NCI-H226 (cell line): ENCODE data around the gene MAP3K14.

ENCODE experiments used
- DNase-seq: peaks from one replicate; pipeline ENCODE4 v3.0.0-alpha.2; 2015

Gene MAP3K14

GRCh38 chr17:45277216-45277849, 39.5 kb downstream of the MAP3K14 start:
- DNase-seq: peak; percentile 75

GRCh38 chr17:45276031-45276430, 40.8 kb downstream of the MAP3K14 start:
- no peak for DNase-seq

- DNase-seq: no peak
These were observed 42.8 kb downstream of the MAP3K14 start for GRCh38 chr17:45274033-45274432.

GRCh38 chr17:45273551-45273957, 43.3 kb downstream of the MAP3K14 start:
- DNase-seq: no peak

- no peak for DNase-seq
These were observed 45.2 kb downstream of the MAP3K14 start for GRCh38 chr17:45271603-45272002.

GRCh38 chr17:45270828-45271418, 45.9 kb downstream of the MAP3K14 start:
- no peak for DNase-seq

GRCh38 chr17:45269912-45270311, 46.9 kb downstream of the MAP3K14 start:
- no peak for DNase-seq

- DNase-seq: no peak
These were observed 49.3 kb downstream of the MAP3K14 start for GRCh38 chr17:45267436-45268055.

GRCh38 chr17:45266372-45266926, 50.4 kb downstream of the MAP3K14 start:
- DNase-seq: no peak

- DNase-seq: no peak
These were observed 51.0 kb downstream of the MAP3K14 start for GRCh38 chr17:45265821-45266220.

- DNase-seq: no peak
These were observed 51.8 kb downstream of the MAP3K14 start for GRCh38 chr17:45264988-45265387.

- no peak for DNase-seq
These were observed 52.4 kb downstream of the MAP3K14 start for GRCh38 chr17:45264430-45264829.

GRCh38 chr17:45263477-45263860, 53.4 kb downstream of the MAP3K14 start:
- no peak for DNase-seq

- no peak for DNase-seq
These were observed 54.0 kb downstream of the MAP3K14 start for GRCh38 chr17:45262516-45263476.

- DNase-seq: no peak
These were observed 55.0 kb downstream of the MAP3K14 start, which contains the start of gene SPATA32 for GRCh38 chr17:45261577-45262515. Gene SPATA32 (minus strand): TSS chr17:45262094. CDS start chr17:45262016, 78 bp downstream.

- DNase-seq: peak; percentile 29
These were observed 56.5 kb downstream of the MAP3K14 start for GRCh38 chr17:45260204-45260783.

GRCh38 chr17:45258981-45259380, 57.8 kb downstream of the MAP3K14 start:
- no peak for DNase-seq

GRCh38 chr17:45257115-45257514, 59.7 kb downstream of the MAP3K14 start:
- DNase-seq: no peak

- DNase-seq: no peak
These were observed 60.5 kb downstream of the MAP3K14 start for GRCh38 chr17:45256114-45256966.

- no peak for DNase-seq
These were observed 61.5 kb downstream of the MAP3K14 start for GRCh38 chr17:45255358-45255757.
